ENCODE data around the gene KNCN. TPM values are rescaled to one million over a fixed set of nuclear protein-coding genes. Genes with fewer than 3 reads are reported as not detected.

The KNCN gene
- total RNA-seq, 4 donors from 2014 or later = not detected

DNA sequence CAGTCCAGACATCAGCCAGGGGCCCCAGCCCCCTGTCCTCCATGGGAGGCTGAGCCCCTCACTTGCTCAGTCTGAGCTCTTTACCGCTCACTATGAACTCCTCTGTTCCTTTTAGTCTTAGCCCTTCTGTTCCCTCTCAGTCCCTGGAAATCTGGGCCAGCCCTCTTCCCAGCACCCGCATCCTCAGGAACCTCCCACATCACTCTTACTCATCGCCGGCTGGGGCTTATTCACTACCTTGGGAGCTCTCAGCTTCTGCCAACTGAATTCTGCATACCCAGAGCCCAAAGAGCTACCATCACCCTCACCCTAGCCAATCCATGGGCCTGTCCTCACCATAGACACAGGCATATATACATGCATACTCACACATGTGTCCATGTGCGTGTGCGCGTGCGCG lies 11.5 kb downstream of the KNCN start:
- peaks cover 5 to 12% (median 10%) of the 10 kb centered on the region in 4 donors for H3K4me1 ChIP-seq
- intact Hi-C loops (cut with DNase I) = no loop called here
- H3K36me3 ChIP-seq = no peaks in the 10 kb centered on the region
- H3K9me3 ChIP-seq = no peaks in the 10 kb centered on the region
- WGBS = 85% methylated on average over 9 of the region's 9 CpGs
- TF ChIP-seq, protein P1, sequence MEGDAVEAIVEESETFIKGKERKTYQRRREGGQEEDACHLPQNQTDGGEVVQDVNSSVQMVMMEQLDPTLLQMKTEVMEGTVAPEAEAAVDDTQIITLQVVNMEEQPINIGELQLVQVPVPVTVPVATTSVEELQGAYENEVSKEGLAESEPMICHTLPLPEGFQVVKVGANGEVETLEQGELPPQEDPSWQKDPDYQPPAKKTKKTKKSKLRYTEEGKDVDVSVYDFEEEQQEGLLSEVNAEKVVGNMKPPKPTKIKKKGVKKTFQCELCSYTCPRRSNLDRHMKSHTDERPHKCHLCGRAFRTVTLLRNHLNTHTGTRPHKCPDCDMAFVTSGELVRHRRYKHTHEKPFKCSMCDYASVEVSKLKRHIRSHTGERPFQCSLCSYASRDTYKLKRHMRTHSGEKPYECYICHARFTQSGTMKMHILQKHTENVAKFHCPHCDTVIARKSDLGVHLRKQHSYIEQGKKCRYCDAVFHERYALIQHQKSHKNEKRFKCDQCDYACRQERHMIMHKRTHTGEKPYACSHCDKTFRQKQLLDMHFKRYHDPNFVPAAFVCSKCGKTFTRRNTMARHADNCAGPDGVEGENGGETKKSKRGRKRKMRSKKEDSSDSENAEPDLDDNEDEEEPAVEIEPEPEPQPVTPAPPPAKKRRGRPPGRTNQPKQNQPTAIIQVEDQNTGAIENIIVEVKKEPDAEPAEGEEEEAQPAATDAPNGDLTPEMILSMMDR (IDR thresholded peaks at IDR 0.05) = no peak
- TF ChIP-seq POLR2AphosphoS5 (IDR thresholded peaks at IDR 0.05) (no peak), POLR2A (IDR thresholded peaks at IDR 0.05; ENCODE audit: low read depth) (no peak), EP300 (IDR thresholded peaks at IDR 0.05) (no peak)
- no peak overlapping the region for H3K4me3 ChIP-seq
- DNase-seq (ENCODE audit: extremely low spot score) = no peak
- H3K27ac ChIP-seq (replicated peaks in 1 of 4) = no peak overlapping the region
- H3K27me3 ChIP-seq = peaks cover 0 to 37% (median 11%) of the 10 kb centered on the region in 4 donors

DNA sequence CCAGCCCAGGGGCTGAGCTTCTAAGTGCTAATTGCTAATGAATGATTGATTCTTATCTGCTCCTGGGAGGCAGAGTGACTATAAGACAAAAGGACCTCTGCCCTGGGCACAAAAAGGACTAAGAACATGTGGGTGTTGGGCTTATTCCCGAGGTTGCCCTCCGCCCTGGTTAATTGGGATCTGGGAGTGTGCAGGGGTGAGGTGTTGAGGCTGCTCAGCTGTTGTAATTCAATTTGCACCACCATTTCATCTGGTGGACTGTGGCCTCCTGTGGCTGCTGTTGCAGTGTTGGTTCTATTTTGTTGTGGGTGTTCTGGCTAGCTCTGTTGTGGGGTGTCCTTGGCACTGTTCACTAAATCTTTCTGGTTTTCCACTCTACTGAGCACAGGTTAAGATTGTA lies 13.3 kb downstream of the KNCN start:
- Histone ChIP-seq H3K27ac (replicated peaks in 1 of 4) (no peak overlapping the region), H3K4me3 (no peak overlapping the region), H3K4me1 (peaks cover 2 to 8% (median 7%) of the 10 kb centered on the region in 4 donors), H3K36me3 (no peaks in the 10 kb centered on the region), H3K9me3 (no peaks in the 10 kb centered on the region), H3K27me3 (peaks cover 0 to 19% (median 0%) of the 10 kb centered on the region in 4 donors)
- 75% methylated on average over 2 of the region's 2 CpGs for WGBS
- intact Hi-C loops (cut with DNase I) = no loop called here
- TF ChIP-seq EP300 (IDR thresholded peaks at IDR 0.05) = no peak
- TF ChIP-seq, protein P1 (IDR thresholded peaks at IDR 0.05) = no peak
- no peak for TF ChIP-seq POLR2AphosphoS5 (IDR thresholded peaks at IDR 0.05)
- TF ChIP-seq POLR2A (IDR thresholded peaks at IDR 0.05; ENCODE audit: low read depth) = no peak
- DNase-seq (ENCODE audit: extremely low spot score) = no peak

DNA sequence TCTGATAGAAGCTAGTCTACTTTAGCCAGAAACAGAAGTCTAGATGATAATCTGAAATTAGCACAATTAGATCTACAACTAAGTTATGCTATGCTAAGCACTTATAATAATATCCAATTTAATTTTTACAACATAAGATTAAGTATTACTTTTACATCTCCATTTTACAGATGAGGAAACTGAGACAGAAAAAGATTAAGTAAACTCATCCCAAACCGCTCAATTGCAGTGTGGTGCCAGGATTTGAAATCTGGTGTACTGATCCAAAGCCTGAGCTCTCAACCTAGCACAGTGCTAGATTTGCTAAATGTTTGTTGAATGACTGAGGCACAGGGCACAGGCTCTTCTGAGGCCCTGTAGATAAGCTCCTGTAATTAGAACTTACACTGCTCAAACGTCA lies 13.8 kb downstream of the KNCN start:
- TF ChIP-seq, protein P1 (IDR thresholded peaks at IDR 0.05) = no peak
- TF ChIP-seq POLR2AphosphoS5 (IDR thresholded peaks at IDR 0.05) (no peak), POLR2A (IDR thresholded peaks at IDR 0.05; ENCODE audit: low read depth) (no peak), EP300 (IDR thresholded peaks at IDR 0.05) (no peak)
- 77% methylated on average over 2 of the region's 2 CpGs for WGBS
- intact Hi-C loops (cut with DNase I) = no loop called here

DNA sequence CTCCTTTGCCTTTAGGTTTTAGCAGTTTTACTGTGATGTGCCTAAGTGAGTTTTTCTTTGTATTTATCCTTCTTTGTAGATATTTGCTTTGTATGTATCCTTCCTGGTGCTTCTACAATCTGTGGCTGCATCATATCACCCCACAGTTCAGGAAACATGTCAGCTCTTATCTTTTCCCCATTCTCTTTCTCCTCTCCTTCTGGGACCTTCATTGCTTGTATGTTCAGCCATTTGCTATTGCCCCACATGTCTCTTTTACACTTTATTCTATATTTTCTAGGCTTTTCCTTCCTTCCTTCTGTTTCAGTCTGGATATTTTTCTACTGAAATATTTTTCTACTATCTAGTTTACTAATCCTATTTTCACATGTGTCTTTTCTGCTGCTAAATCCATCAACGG lies 14.9 kb downstream of the KNCN start:
- Histone ChIP-seq H3K9me3 (no peaks in the 10 kb centered on the region), H3K4me3 (no peak overlapping the region), H3K27me3 (peaks cover 0 to 11% (median 0%) of the 10 kb centered on the region in 4 donors), H3K27ac (replicated peaks in 1 of 4) (no peak overlapping the region), H3K36me3 (no peaks in the 10 kb centered on the region), H3K4me1 (peaks cover 7 to 14% (median 14%) of the 10 kb centered on the region in 4 donors)
- TF ChIP-seq, protein P1 (IDR thresholded peaks at IDR 0.05) = no peak
- TF ChIP-seq EP300 (IDR thresholded peaks at IDR 0.05) = no peak
- intact Hi-C loops (cut with DNase I) = no loop called here
- no peak for DNase-seq (ENCODE audit: extremely low spot score)
- 92% methylated on average over 1 of the region's 1 CpG for WGBS

More for the DNA sequence above, 13.8 kb downstream of the KNCN start:
- no peak overlapping the region for H3K27ac ChIP-seq (replicated peaks in 1 of 4)
- no peaks in the 10 kb centered on the region for H3K9me3 ChIP-seq
- no peaks in the 10 kb centered on the region for H3K36me3 ChIP-seq
- no peak for DNase-seq (ENCODE audit: extremely low spot score)
- H3K4me3 ChIP-seq = no peak overlapping the region
- peaks cover 5 to 11% (median 10%) of the 10 kb centered on the region in 4 donors for H3K4me1 ChIP-seq
- H3K27me3 ChIP-seq = peaks cover 0 to 17% (median 0%) of the 10 kb centered on the region in 4 donors

DNA sequence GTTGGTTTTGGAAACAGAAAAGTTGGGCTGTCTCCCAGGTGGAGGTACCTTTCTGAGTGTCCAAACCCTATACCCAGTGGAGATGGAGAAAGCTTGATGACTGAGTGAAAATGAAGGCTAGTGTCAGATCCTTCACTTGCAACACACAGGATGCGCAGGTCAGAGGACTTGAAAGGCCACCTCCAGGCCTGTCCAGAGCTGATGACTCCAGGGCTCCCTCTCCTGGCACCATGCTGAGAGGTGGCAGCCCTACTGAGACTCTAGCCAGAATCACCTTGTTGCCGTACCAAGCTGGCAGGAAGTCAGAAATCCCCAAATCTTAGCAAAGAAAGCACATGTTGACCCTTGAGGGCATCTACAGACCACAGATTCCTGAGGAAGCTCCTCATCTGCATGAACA lies 16.4 kb downstream of the KNCN start:
- no peaks in the 10 kb centered on the region for H3K36me3 ChIP-seq
- H3K4me3 ChIP-seq = no peak overlapping the region
- 54% methylated on average over 2 of the region's 2 CpGs for WGBS
- H3K27me3 ChIP-seq = peaks cover 0 to 11% (median 0%) of the 10 kb centered on the region in 4 donors
- no peak overlapping the region for H3K27ac ChIP-seq (replicated peaks in 1 of 4)
- no peak for DNase-seq (ENCODE audit: extremely low spot score)
- H3K9me3 ChIP-seq = no peaks in the 10 kb centered on the region
- TF ChIP-seq POLR2A (IDR thresholded peaks at IDR 0.05; ENCODE audit: low read depth) = no peak
- TF ChIP-seq, protein P1 (IDR thresholded peaks at IDR 0.05) = peak in 1 of 3 experiments; percentile 12
- H3K4me1 ChIP-seq = peaks cover 7 to 14% (median 14%) of the 10 kb centered on the region in 4 donors
- intact Hi-C loops (cut with DNase I) = loop anchor here (2.0 kb wide), 1 partner anchor 192 kb away; no protein-coding TSS in a partner anchor
